Activated naive CD8-positive, alpha-beta T cell treated with anti-CD3 and anti-CD28 coated beads, Interleukin-2, amount 10 ng/mL, durations not matched to agents 7 days and 5 days (primary cell): Measurements from ENCODE around the gene CCDC13. TPM values are rescaled to one million over a fixed set of nuclear protein-coding genes. Genes with fewer than 3 reads are reported as not detected.

Source experiments
- ATAC-seq: fragments of 150-1000 bp; cut with Tn5 transposase; one replicate; pipeline ENCODE4 v1.10.0; 2021; ENCODE audit warnings: low read depth, moderate library complexity
- POLR2A ChIA-PET: fragments of 350-600 bp; sonication (Branson Sonifier 250); formaldehyde crosslinking; loops from one replicate; lab custom pipeline; 2021; ENCODE audit warnings: antibody characterized with exemption; lab: Charles Lee
- DNase-seq: peaks from one replicate; pipeline ENCODE4 v3.0.0; 2021
- H3K27ac Mint-ChIP-seq: one replicate; pipeline ENCODE4 v1.8.0; 2022; ENCODE audit warnings: mild to moderate bottlenecking, mixed read lengths
- H3K27me3 Mint-ChIP-seq: one replicate; pipeline ENCODE4 v1.8.0; 2022; ENCODE audit warnings: mild to moderate bottlenecking, moderate library complexity, mixed read lengths
- H3K36me3 Mint-ChIP-seq: one replicate; pipeline ENCODE4 v1.8.0; 2021; ENCODE audit warnings: mild to moderate bottlenecking, mixed read lengths
- H3K4me1 Mint-ChIP-seq: one replicate; pipeline ENCODE4 v1.8.0; 2021; ENCODE audit warnings: mixed read lengths
- H3K4me3 Mint-ChIP-seq: one replicate; pipeline ENCODE4 v1.8.0; 2022; ENCODE audit warnings: mild to moderate bottlenecking, moderate library complexity, mixed read lengths
- H3K9me3 Mint-ChIP-seq: one replicate; pipeline ENCODE4 v1.8.0; 2021; ENCODE audit warnings: mixed read lengths
- total RNA-seq, 2 experiments: library from RNA; stranded (reverse); gene quantifications; one replicate each; pipeline ENCODE4 v1.2.3, GENCODE V29; 2021

CCDC13 gene
- total RNA-seq, 2 experiments from 2014 or later = 0.85 TPM; not detected in 1

DNA sequence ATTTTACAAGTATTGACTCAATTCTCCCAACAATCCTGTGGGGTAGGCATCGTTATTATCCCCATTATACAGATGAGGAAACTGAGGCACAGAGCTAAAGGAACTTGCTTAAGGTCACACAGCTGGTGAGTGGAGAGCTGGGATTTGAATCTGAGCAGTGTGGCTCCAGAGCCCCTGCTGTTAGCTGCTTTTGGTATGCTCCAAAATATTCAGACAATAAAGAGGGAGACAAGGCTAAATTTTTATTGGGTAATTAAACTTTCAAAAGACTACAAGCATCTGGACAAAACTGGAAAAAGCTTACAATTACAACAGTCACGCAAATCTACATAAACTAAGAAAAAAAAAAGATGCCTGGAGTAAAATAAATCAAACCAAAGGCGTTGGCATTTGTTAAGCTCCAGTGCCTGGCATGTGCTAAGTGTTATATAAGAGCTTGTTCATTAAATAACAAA is 27.7 kb downstream of the CCDC13 start:
- POLR2A ChIA-PET = interaction anchor here (0.8 kb wide), 1 partner anchor 163 kb away, joined by 4 read pairs; no protein-coding TSS in a partner anchor
- no peak for ATAC-seq

DNA sequence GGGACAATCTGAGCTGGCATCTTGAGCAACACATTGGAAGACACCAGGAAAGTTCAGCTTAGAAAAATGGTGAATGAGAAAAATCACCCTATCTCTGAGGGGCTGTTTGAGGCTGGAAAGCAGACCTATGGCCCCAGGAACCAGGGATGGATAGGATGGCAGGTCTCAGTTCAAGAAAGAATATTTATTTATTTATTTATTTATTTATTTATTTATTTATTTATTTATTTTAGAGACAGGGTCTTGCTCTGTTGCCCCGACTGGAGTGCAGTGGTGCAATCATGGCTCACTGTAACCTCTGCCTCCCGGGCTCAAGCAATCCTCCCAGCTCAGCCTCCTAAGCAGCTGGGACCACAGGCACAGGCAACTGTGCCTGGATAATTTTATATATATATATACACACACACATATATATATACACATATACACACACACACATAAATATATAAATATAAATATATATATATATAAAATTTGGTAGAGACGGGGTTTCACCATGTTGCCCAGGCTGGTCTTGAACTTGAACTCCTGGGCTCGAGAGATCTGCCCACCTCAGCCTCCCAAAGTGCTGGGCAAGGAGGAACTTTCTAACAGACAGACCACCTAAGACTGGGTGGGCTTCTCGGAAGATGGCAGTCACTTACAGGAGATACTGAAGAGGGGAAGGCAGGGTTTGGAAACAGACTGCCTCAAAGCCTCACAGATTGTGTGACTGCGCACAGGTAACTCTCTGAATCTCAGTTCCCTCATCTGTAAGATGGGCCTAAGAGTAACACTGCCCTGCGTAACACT is 29.7 kb downstream of the CCDC13 start:
- POLR2A ChIA-PET = interaction anchor here (0.6 kb wide), 1 partner anchor 161 kb away, joined by 3 read pairs; the partner anchor contains the start of gene SEC22C
- no peaks in the 10 kb centered on the region for H3K9me3 Mint-ChIP-seq
- H3K4me1 Mint-ChIP-seq = peaks cover 12% of the 10 kb centered on the region
- ATAC-seq = no peak
- H3K27ac Mint-ChIP-seq = no peak overlapping the region
- H3K27me3 Mint-ChIP-seq = peaks cover 3% of the 10 kb centered on the region
- no peaks in the 10 kb centered on the region for H3K36me3 Mint-ChIP-seq
- no peak for DNase-seq
- no peak overlapping the region for H3K4me3 Mint-ChIP-seq

More for the DNA sequence above, 27.7 kb downstream of the CCDC13 start:
- no peaks in the 10 kb centered on the region for H3K36me3 Mint-ChIP-seq
- no peaks in the 10 kb centered on the region for H3K9me3 Mint-ChIP-seq
- no peak for DNase-seq
- no peak overlapping the region for H3K4me3 Mint-ChIP-seq
- peaks cover 16% of the 10 kb centered on the region for H3K4me1 Mint-ChIP-seq
- H3K27me3 Mint-ChIP-seq = no peaks in the 10 kb centered on the region
- no peak overlapping the region for H3K27ac Mint-ChIP-seq

DNA sequence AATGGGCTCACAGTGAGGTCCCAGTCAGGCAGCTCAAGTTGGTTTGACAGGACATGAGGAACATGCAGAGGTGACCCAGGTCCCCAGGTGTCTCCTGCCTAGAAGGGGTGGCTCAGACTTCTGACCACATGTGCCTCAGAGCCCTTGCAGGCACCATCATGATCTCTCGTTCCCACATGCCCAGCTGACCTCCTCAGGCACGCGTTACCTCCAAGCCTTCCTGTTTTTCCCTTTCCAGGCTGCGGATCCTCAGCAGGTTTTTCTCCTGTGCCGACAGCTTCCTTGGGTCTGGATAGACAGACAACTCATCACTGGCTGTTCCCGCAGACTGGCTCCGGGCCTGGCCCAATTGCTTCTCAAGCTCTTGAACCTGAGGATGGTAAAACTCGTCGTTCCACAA is 30.4 kb downstream of the CCDC13 start:
- Mint-ChIP-seq H3K9me3 (no peaks in the 10 kb centered on the region), H3K4me1 (peaks cover 7% of the 10 kb centered on the region), H3K4me3 (no peak overlapping the region), H3K27ac (no peak overlapping the region), H3K36me3 (no peaks in the 10 kb centered on the region), H3K27me3 (peaks cover 9% of the 10 kb centered on the region)
- POLR2A ChIA-PET = no interaction called here
- ATAC-seq (no peak), DNase-seq (no peak)

DNA sequence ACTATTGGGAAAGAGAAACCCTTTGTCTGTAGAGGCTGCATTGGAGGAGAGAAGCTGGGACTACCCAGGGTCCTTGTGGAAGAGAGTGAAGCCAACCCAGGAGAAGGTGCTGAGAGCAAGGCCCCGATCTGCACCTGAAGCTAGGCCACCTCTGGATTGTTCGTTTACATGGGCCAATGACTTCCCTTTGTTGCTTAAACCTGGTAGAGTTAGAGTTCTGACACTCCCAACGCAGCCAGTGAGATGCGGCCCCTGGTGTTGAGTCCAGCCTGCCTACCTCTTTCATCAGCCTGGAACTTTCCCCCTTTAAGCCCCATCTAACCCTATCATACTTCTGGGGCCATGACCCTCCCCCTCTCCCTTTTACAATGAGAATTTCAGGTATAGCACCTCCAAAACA is 30.8 kb downstream of the CCDC13 start:
- DNase-seq (no peak), ATAC-seq (no peak)
- Mint-ChIP-seq H3K4me1 (peaks cover 3% of the 10 kb centered on the region), H3K9me3 (no peaks in the 10 kb centered on the region), H3K27ac (no peak overlapping the region), H3K36me3 (no peaks in the 10 kb centered on the region), H3K27me3 (peaks cover 9% of the 10 kb centered on the region), H3K4me3 (no peak overlapping the region)
- POLR2A ChIA-PET = no interaction called here

DNA sequence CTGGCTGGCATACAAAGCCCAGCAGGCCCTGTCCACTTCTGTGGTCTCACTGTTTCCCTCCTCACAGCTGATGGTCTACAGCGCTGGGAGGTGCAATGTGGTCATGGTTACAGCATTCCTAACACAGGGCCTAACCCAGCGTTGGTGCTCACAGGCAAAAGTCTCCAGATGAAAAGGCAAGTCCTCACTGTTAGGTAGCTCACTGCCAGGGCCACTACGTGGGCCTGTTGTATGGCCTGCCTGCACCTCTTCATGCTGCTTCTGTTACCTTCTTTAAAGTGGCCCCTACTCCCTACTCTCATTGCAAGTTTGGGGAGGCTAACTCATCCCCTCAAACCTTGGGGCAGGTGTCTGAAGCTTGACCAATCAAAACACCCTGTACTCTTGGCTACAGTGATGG is 31.3 kb downstream of the CCDC13 start:
- POLR2A ChIA-PET = no interaction called here
- H3K4me3 Mint-ChIP-seq = no peak overlapping the region
- H3K36me3 Mint-ChIP-seq = no peaks in the 10 kb centered on the region
- H3K27ac Mint-ChIP-seq = no peak overlapping the region
- no peak for ATAC-seq
- no peaks in the 10 kb centered on the region for H3K9me3 Mint-ChIP-seq
- peaks cover 9% of the 10 kb centered on the region for H3K27me3 Mint-ChIP-seq
- DNase-seq = no peak
- peaks cover 3% of the 10 kb centered on the region for H3K4me1 Mint-ChIP-seq

DNA sequence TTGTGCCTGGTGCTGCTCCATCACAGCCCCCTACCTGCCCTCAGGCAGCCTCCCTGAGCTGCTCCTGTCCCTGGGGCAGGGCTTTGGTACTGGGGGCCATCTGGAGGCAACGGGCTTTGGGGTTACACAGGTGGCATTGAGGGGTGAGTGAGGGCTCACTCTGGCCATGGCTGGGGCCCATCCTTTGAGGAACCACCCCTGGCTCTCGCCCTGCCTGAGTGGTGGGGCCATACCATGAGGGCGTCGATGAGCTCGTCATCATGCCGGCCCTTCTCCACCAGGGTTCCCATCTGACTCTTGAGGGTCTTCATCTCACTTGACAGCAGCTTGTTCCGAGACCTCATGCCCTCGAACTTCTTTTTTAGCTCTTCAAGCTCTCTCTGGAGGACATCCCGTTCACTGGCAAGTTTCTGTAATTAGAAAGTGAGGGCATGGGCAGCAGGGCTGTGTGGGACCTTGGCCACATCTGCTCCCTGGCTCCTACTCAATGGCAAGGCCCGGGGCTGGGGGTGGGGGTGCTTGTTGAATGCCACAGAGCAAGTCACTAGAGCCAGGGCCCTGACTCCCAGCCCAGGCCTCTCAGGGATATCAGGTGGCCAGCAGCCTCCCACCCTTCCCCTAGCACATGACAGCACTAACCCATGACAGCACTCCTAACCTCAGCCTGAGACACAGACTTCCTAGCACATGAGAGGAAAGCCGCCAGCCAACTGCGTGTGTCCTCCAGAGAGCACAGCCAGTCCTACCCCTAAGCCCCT is 33.5 kb downstream of the CCDC13 start:
- Mint-ChIP-seq H3K27me3 (peaks cover 9% of the 10 kb centered on the region), H3K4me3 (no peak overlapping the region), H3K9me3 (no peaks in the 10 kb centered on the region), H3K36me3 (no peaks in the 10 kb centered on the region), H3K4me1 (peaks cover 3% of the 10 kb centered on the region), H3K27ac (no peak overlapping the region)
- ATAC-seq (no peak), DNase-seq (no peak)
- POLR2A ChIA-PET = no interaction called here

DNA sequence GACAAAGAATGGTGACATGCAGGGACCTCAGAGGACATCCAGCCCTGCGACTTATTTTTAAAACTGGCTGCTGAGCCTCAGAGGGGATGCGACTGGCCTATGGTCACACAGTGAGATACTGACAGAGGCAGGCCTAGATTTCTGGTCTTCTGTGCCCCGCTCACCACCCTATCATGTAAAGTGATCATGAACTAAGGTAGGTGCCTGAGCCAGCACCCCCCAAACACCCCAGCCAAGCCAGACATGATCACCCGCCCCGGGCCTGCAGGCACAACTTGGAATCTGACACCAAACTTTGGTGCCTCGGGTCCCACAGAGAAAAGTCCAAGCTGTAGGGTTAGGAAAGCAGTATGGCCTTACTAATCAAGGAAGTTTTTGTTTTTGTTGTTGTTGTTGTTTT is 36.5 kb downstream of the CCDC13 start:
- Mint-ChIP-seq H3K4me1 (no peaks in the 10 kb centered on the region), H3K9me3 (no peaks in the 10 kb centered on the region), H3K27me3 (peaks cover 9% of the 10 kb centered on the region), H3K4me3 (no peak overlapping the region), H3K27ac (no peak overlapping the region), H3K36me3 (no peaks in the 10 kb centered on the region)
- ATAC-seq (no peak), DNase-seq (no peak)
- POLR2A ChIA-PET = no interaction called here

DNA sequence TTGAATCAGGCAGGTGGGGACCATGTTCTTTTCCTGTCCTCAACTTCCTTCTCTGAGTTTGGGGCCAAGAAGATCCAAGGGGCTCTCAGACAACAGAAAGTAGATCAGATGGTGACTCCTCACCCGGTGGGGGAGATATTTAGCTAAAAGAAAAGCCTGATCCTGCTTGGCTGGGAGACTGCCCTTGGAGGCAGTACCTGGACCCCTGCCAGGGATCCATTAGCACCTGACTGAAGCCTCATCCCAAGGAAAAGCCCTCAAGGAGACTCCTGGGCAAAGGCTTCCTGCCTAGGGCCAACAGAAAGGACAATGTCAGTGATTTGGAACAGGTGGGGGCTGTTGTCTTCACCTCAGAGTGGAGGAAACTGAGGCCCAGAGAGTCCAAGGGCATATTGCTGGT is 37.0 kb downstream of the CCDC13 start:
- ATAC-seq (no peak), DNase-seq (no peak)
- Mint-ChIP-seq H3K27me3 (peaks cover 9% of the 10 kb centered on the region), H3K36me3 (no peaks in the 10 kb centered on the region), H3K27ac (no peak overlapping the region), H3K9me3 (no peaks in the 10 kb centered on the region), H3K4me3 (no peak overlapping the region), H3K4me1 (no peaks in the 10 kb centered on the region)
- POLR2A ChIA-PET = no interaction called here

DNA sequence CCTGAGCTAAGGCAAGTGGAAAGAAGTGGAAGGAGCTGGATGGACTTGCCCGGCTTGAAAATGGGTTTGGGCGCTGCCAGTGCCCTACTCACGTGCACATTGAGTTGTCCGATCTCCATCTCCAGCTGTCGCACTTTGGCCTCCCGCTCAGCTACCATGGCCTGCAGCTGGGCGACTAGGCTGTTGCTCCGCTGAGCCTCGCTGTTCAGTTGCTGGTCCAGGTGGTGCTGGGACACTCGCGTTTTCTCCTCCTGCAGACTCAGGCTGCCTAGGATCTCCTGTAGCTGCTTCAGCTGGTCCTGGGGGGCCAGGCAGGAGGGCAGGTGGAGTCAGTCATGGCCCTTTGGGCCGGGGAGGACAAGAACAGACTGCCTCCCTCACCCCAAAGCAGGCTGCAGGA is 37.4 kb downstream of the CCDC13 start:
- DNase-seq = no peak
- Mint-ChIP-seq H3K27me3 (peaks cover 9% of the 10 kb centered on the region), H3K36me3 (no peaks in the 10 kb centered on the region), H3K27ac (no peak overlapping the region), H3K4me1 (no peaks in the 10 kb centered on the region), H3K9me3 (no peaks in the 10 kb centered on the region), H3K4me3 (no peak overlapping the region)
- POLR2A ChIA-PET = interaction anchor here (0.6 kb wide), 1 partner anchor 144 kb away, joined by 6 read pairs; no protein-coding TSS in a partner anchor
- ATAC-seq = no peak

DNA sequence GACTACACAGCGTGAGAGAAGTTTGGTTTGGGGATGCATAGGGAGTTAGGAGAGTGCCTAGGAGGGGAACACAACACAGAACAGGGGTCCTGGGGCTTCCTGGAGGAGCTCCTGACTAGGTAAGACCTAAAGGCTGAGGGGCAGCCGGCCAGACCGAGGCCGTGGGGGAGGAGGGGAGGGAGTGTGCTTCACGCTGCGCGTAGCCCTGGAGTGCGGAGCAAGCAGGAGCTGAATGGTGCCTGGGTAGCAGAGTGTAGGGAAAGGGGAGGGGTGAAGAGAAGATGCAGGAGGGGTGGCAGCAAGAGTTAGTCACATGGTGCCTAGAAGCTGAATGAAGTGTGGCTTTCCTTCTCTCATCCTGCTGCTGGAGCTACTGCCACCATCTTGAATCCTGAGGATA is 38.0 kb downstream of the CCDC13 start:
- no peak overlapping the region for H3K27ac Mint-ChIP-seq
- no peak overlapping the region for H3K4me3 Mint-ChIP-seq
- no peak for ATAC-seq
- POLR2A ChIA-PET = interaction anchor here (0.6 kb wide), 1 partner anchor 144 kb away, joined by 6 read pairs; no protein-coding TSS in a partner anchor
- H3K36me3 Mint-ChIP-seq = no peaks in the 10 kb centered on the region
- no peak for DNase-seq
- H3K9me3 Mint-ChIP-seq = no peaks in the 10 kb centered on the region
- no peaks in the 10 kb centered on the region for H3K4me1 Mint-ChIP-seq
- peaks cover 9% of the 10 kb centered on the region for H3K27me3 Mint-ChIP-seq

DNA sequence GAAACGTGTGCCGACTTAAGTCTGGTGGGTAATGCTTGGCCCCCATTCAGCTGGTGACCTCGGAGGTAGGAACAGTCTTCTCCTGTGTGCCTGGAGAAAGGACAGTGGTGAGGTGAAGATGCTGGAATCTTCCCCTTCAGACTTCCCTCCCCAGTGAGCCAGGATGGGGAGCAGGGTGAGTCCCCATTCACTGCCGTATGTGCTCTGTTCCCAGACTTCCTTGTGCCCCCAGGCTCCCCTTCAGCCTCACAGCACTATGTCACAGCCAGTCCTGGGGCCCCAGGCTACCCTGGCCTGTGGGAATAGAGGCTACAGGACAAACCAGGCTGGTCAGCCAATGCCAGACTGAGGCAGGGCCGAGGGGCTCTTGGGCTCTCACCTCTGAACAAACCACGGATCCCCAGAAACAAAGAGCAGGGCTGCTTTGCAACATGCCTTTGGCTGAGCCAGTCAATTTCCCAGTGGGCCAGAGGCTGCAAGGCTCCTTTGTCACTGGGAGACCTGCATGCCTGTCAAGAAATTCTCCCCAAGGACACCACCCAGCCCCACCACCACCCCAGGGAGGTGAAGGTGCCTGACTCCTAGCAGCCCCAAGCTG is 38.7 kb downstream of the CCDC13 start:
- H3K27me3 Mint-ChIP-seq = peaks cover 9% of the 10 kb centered on the region
- POLR2A ChIA-PET = no interaction called here
- no peaks in the 10 kb centered on the region for H3K36me3 Mint-ChIP-seq
- H3K4me3 Mint-ChIP-seq = no peak overlapping the region
- DNase-seq = no peak
- no peak for ATAC-seq
- H3K4me1 Mint-ChIP-seq = no peaks in the 10 kb centered on the region
- H3K9me3 Mint-ChIP-seq = no peaks in the 10 kb centered on the region
- H3K27ac Mint-ChIP-seq = no peak overlapping the region

DNA sequence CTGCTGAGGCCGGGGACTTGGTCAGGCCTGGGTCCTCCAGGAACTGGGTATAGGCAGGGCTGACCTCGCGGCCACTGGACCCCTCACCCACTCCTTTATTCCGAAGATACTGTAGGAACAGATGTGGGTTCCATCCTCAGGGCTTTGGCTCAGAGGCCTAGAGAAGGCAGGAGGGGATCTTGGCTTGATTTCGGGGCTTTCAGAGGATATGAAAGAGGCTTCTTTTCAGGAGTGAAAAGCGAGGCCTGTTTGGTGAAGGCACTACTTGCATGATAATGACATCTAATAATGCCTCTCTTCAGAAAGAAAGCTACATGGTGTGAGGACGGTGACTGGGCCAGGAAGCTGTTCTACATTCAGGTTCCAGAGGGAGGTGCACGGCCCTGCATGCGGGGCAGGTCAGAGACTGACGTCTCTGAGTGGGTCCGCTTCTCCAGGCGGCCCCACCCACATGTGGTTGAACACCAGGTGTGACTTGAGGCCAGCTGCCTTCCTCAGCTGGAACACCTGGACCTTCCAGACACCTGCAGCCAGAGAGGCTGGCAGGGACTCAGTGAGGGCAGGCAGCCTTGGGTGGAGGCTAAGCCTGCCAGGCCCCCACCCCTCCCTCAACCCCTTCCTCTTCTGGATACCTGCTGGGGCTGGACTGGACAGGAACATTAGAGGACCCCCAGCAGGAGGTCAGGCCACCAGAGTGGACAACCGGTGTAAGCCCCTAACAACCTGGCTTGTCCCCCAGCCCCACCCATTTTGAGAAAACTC is 39.4 kb downstream of the CCDC13 start:
- ATAC-seq (no peak), DNase-seq (no peak)
- POLR2A ChIA-PET = no interaction called here
- H3K4me1 Mint-ChIP-seq = no peaks in the 10 kb centered on the region
- no peaks in the 10 kb centered on the region for H3K36me3 Mint-ChIP-seq
- H3K9me3 Mint-ChIP-seq = no peaks in the 10 kb centered on the region
- H3K27ac Mint-ChIP-seq = no peak overlapping the region
- H3K4me3 Mint-ChIP-seq = no peak overlapping the region
- H3K27me3 Mint-ChIP-seq = peaks cover 8% of the 10 kb centered on the region
